Stimulated activated CD4-positive, alpha-beta T cell treated with anti-CD3 and anti-CD28 coated beads, Interleukin-15, amount 100 ng/mL, for 1 hour (primary cell): Measurements from ENCODE around the gene TENT4B.
"Not testable (repeated sequence)": the region's sequence is repeated elsewhere in the genome, so short reads cannot be mapped to it uniquely, and the experiment has no call there.

Experiments
- DNase-seq, 2 donors: peaks; one replicate each; pipeline ENCODE4 v3.0.0-alpha.2; 2020; ENCODE audit warnings: low read depth in 1 of 2, low spot score in 1 of 2

TENT4B gene

GRCh38 chr16:50154420-50154950, 1.4 kb downstream of the TENT4B start:
- DNase-seq: no peak

- no peak for DNase-seq
Measured at GRCh38 chr16:50155925-50156324, 2.8 kb downstream of the TENT4B start.

- no peak for DNase-seq
Measured at GRCh38 chr16:50156590-50156989, 3.5 kb downstream of the TENT4B start.

- no peak for DNase-seq
Measured at GRCh38 chr16:50160495-50161164, 7.5 kb downstream of the TENT4B start.

- no peak for DNase-seq
Measured at GRCh38 chr16:50161950-50162349, 8.8 kb downstream of the TENT4B start.

GRCh38 chr16:50165473-50165872, 12.4 kb downstream of the TENT4B start:
- no peak for DNase-seq

- DNase-seq: no peak
Measured at GRCh38 chr16:50166511-50167500, 13.7 kb downstream of the TENT4B start.

- DNase-seq: no peak
Measured at GRCh38 chr16:50167556-50167955, 14.4 kb downstream of the TENT4B start.

GRCh38 chr16:50169555-50170096, 16.5 kb downstream of the TENT4B start:
- no peak for DNase-seq

GRCh38 chr16:50171773-50172172, 18.7 kb downstream of the TENT4B start:
- DNase-seq: not testable (repeated sequence)

GRCh38 chr16:50172195-50172922, 19.3 kb downstream of the TENT4B start:
- no peak for DNase-seq

- no peak for DNase-seq
Measured at GRCh38 chr16:50173316-50173715, 20.2 kb downstream of the TENT4B start.

- DNase-seq: no peak
Measured at GRCh38 chr16:50178491-50178941, 25.4 kb downstream of the TENT4B start.

- no peak for DNase-seq
Measured at GRCh38 chr16:50182441-50182840, 29.3 kb downstream of the TENT4B start.

- DNase-seq: no peak
Measured at GRCh38 chr16:50183316-50183715, 30.2 kb downstream of the TENT4B start.

GRCh38 chr16:50185005-50185505, 31.9 kb downstream of the TENT4B start:
- DNase-seq: no peak

- DNase-seq: no peak
Measured at GRCh38 chr16:50188619-50189136, 35.6 kb downstream of the TENT4B start.

GRCh38 chr16:50190292-50190691, 37.2 kb downstream of the TENT4B start:
- no peak for DNase-seq

GRCh38 chr16:50192386-50193050, 39.4 kb downstream of the TENT4B start:
- DNase-seq: no peak

GRCh38 chr16:50193594-50193993, 40.5 kb downstream of the TENT4B start:
- DNase-seq: no peak
